ENCODE measurements around the gene ITCH.

DNA sequence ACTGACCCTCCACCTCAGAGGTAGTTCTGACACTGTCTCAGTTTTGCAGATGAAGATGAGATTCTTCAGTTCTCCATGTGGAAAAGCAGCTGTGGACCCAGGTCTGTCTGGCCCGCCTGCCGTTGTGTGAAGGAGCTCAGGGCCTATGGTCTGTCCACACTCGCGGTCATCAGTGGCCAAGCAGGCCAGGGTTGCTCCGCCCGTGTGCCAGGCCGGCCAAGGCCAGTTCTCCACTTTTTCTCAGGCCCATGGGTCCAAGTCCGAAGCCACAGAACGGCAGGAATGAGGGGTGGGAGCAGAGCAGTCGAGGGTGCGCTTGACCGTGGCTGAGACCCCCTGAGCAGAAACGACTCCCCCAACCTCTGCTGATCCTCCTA, 186.8 kb downstream of the ITCH start:
- TF ChIP-seq POLR2AphosphoS5 (IDR thresholded peaks at IDR 0.05; ENCODE audit: low read depth, low read length) (no peak), POLR2A (IDR thresholded peaks at IDR 0.05; ENCODE audit: low read depth, low read length) (no peak), TAF1 (IDR thresholded peaks at IDR 0.05; ENCODE audit: low read depth, low read length) (no peak), PAX5 (IDR thresholded peaks at IDR 0.05; ENCODE audit: insufficient read depth, low read length, severe bottlenecking) (no peak)

Data from GM12891 (cell line).